T47D (cell line): Measurements from ENCODE around the gene RBP4.

Experiments
- DNase-seq, 2 experiments: peaks; one replicate each; pipeline versions ENCODE4 v3.0.0 to v3.0.0-alpha.2; 2011 to 2012; ENCODE audit warnings: low read depth in 1 of 2, low spot score in 1 of 2
- JUND ChIP-seq: IDR thresholded peaks from 2 replicates; pipeline ENCODE4 v1.6.1; 2012; ENCODE audit warnings: low read depth
- in situ Hi-C: cut with HindIII; loops from 2 replicates; pipeline ENCODE4 v1.10.0; 2016; ENCODE audit warnings: low sequenced_read_pairs, low pct_unique_long_range_greater_than_20kb

Gene RBP4

DNA sequence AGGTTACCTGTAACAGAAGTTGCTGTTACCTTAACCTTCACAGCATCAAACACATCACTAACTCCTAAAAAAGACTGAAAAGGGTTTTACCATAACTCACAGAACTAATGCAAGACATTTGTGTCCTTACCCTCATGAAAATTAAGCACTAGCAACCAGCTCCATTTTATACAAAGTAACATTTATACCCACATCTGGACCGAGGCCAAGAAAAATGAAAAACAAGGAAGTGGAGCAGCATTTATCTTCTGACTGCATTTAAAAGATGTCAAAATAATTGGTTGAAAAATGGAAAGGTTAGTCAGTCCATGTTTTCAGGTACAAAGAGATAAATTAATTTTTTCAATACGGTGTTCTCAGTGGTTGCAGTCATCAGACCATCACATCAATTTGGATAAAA lies 3.1 kb upstream of the RBP4 start:
- TF ChIP-seq JUND: no peak
- in situ Hi-C loops: no loop called here
- DNase-seq: no peak

DNA sequence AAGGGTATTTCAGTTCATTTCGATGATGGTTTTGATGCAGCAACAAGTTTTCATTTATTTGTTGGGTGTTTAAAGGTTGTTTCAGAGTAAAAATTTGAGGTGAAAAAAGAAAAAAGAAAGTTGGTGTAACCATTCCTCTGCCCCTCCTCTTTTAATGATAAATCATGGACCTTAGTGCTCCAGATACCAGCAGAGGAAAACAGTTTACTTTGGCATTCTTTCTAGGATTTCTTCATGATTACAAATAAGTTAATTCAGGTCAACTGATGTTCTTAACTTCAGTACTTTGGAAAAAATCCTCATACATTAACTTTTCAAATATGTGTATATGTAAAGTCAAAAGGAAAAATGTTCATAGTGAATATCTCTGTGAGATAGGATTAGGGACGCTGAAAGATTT lies 2.0 kb upstream of the RBP4 start:
- no peak for DNase-seq
- in situ Hi-C loops: no loop called here
- no peak for TF ChIP-seq JUND

DNA sequence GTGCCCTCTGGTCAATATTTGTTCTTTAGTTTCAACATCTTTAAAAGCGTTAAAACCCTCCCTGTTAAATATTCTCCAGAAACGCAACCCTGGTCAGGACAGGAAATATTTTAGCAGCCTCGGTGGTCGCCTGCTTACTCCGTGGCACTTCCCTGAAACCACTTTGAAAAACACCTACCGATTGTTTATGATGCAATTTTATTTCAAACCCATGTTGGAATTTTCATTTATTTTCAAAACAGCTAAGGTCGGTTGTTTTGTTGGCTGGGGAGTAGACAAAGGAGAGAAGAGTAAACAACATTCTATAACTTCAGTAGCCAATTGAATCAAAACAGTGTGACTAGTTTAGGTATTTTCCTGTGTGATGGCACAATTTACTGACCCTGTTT lies 733 bp upstream of the RBP4 start:
- in situ Hi-C loops: no loop called here
- DNase-seq: no peak
- no peak for TF ChIP-seq JUND

DNA sequence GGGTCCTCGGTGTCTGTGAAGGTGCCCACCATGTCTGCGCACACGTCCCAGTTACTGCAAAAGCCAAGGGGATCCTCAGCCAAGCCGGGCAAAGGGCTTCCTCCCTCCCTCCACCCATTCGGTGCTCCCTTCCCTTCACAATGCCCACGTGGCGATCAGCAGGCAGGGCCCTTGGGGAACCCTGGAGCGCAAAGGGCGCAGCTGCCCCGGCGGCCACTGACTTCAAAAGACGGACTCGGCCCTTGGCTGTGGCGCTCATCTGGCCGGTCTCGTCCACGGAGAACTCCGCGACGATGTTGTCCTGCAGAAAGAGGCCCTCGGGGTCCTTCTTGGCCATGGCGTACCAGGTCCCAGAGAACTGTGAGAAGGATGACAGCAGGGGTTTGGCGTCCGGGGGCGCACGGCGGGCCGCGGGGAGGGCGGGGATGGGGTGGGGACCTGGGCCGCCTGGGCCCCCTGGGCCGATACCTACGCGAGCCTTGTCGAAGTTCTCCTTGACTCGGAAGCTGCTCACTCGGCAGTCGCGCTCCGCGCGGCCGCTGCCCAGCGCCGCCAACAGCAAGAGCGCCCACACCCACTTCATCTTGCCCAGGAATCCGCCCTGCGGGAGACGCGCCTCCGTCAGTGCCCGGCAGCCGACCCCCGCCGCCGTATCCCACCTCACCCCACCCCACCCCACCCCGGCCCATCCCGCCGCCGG lies 439 bp downstream of the RBP4 start:
- DNase-seq: peak; percentile 45 to 49
- in situ Hi-C loops: no loop called here

DNA sequence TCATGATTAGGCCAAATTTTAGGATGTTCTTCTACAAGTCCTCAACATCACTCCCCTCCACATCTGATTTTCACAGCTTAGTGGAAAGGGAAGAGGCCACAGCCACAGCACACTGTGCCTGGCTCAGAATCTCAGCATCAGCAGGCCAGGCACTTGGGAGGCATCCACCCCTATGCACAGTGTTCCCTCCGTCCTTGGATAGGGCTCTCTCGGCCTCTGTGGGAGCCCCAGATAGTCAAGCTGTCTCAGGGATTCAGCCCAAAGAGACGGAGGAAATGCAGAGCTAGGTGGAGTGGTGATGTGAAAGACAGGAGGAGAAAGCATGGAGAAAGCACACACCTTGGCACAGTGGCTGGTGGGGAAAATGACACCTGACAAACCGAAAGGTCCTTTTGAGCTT lies 1.3 kb downstream of the RBP4 start:
- no peak for TF ChIP-seq JUND
- DNase-seq: no peak
- in situ Hi-C loops: no loop called here

More for the DNA sequence above, 439 bp downstream of the RBP4 start:
- TF ChIP-seq JUND: no peak

DNA sequence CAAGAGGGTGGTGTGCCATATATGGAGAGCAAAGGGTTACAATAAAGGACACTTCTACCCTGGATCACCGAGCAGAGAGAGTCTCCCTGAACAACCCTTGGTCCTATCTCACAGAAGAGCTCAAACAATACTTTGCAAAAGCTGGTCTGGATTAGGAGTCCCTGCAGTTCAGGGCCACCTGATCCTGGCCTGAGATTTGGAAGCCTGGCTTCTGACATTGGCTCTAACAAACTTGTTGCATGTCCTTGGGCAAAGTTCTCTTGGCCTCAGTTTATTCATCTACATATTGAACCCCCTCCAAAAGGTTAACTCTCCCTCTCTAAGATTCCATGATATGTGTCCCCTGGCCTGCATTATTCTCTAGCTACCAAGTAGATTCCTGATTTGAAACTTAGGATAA lies 1.7 kb downstream of the RBP4 start:
- in situ Hi-C loops: no loop called here
- TF ChIP-seq JUND: no peak
- no peak for DNase-seq

DNA sequence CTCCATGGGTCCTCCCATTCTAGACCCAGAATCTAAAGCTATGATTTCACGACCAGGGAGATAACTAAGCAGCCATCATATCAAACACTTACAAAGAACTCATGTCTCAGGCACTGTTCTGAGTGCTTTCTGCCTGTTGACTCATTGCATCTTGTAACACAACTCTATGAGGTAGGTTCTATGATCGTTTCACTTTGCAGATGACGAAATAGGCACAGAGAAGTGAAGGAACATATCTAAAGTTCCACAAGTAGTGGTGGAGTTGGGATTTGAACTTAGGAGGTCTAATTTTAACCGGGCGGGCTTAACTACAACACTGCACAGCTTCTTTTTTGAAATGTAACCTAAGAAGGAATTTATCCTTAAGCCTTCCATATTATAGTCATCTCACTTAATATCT lies 2.9 kb downstream of the RBP4 start:
- TF ChIP-seq JUND: no peak
- in situ Hi-C loops: no loop called here
- no peak for DNase-seq

DNA sequence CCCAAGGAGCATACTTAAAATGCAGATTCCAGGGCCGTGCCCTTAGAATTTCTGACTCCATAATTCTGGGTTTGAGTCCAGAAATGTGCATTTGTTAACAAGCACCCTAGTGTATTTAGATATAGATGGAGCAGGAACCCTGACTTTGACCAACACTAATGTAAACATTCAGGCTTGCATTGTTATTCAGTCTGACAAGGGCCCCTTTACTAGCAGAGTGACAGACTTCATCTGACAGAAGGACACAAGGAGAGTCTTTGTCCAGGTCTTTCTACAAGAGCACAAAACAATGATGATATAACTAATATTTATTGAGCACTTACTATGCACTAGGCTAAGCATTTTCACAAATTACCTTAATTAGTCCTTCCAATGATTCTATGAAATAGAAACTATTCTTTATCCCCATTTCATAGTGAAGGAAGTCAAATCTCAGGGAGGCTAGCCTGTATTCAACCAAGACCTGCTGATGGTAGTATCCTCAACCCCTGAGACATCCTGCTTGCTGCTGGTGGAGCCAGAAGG lies 3.9 kb downstream of the RBP4 start:
- DNase-seq: no peak
- in situ Hi-C loops: no loop called here
- TF ChIP-seq JUND: no peak

DNA sequence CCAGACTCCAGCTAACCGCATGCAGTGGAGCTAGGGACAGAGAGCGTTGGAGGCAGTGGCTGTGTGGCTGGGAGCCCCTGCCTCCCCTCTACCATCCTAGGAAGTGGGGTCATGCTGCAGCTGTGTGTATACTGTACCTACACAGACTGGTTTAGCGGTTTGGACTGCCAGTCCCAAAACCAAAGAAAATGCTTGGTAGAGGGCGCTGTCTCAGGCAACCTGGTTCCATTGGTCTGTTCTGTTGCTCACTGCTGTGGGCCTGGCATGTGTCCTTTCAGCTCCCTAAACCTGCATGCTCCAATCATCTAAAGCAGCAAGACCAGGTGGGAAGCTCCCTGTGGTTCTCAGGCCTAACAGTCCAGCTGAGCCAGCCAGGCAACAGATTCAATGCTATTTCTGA lies 4.5 kb downstream of the RBP4 start:
- TF ChIP-seq JUND: no peak
- in situ Hi-C loops: no loop called here
- peak in 1 of 2 experiments; percentile 41 for DNase-seq

DNA sequence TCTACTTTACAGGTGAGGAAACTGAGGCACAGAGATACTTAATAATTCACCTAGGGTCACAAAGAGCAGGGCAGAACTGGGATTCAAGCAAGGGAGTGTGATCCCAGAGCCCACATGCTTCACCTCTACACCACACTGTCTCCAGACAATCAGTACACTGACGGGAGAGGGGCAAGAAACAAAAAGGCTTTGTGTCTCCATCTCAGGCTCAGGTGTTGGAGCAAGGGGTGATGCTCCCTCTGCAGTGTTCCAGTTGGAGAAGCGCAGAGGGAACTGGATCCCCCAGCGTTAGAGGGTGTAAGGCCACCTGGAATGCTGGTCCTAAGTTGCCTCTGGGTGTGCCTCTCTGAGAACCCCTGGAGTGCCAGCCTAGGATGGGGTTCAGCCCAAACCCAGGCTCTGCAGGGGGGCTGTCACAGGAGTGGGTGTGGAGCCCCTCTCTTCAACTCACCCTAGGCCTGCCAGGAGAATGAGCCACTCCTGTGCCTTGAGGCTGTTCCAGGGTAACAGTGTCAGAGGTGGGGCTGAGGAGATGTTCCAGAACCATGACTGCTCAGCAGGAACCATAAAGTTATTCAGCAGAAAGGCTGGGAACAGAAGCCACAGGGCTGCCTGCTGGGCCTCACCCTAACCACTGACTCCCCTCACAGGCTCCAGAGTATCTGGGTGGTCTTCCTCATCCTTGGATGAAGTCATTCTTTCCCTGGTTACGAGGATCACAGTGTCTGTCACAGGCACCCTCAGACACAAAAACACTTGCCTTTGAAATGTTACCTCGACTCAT lies 5.5 kb downstream of the RBP4 start:
- no peak for TF ChIP-seq JUND
- DNase-seq: no peak
- in situ Hi-C loops: no loop called here

DNA sequence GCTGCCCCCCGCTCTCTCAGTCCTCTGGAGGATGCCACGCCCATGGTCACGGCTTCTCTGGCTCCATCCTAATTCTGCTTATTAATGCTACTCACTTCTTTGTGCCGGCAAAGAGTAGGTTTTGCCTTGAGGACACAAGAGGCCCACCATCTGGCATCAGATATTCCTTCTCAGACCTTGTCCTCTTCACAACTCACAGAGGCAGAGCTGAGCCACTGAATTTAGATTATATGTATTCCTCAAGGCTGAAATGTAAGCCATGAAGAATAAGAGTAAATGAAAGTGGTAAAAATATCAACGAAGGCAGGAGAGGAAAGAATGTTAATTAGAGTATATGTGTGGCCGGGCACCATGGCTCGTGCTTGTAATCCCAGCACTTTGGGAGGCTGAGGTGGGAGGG lies 6.5 kb downstream of the RBP4 start:
- in situ Hi-C loops: no loop called here
- no peak for TF ChIP-seq JUND
- DNase-seq: no peak

DNA sequence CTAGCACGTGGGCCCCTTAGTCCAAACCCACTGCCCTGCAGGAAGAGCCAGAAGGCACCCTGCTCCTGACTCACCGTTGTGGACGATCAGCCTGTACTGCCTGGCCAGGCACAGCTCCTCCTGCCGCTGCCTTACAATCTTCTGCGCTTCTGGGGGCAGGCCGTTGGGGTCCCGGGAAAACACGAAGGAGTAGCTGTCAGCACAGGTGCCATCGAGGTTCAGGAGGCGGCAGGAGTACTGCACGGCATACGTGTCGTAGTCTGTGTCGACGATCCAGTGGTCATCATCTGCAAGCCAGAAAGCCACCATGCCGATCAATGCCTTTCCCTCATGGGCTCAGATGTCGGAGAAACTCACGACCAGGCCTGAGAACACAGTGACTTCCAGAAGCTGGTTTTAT lies 7.3 kb downstream of the RBP4 start:
- TF ChIP-seq JUND: no peak
- no peak for DNase-seq
- in situ Hi-C loops: no loop called here

DNA sequence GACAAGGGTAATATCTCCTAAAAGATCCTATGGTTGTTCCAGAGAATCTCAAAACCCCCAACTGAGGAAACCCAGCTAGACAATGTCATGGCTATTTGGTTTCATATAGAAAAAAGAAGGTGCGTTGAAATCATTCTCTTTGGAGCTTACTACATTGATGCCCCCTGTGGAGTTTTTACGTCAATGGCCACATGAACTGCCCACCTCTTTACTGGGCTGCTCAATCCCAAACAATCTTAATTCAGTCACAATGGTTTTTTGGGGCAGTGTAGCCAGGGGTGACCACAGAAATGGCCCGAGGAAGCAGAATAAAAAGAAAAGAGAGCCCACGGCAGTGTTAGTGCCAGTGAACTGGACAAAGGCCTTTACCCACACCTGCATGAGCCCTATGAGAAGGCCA lies 7.8 kb downstream of the RBP4 start:
- TF ChIP-seq JUND: no peak
- no peak for DNase-seq
- in situ Hi-C loops: no loop called here
